Dedifferentiated amniotic fluid mesenchymal stem cell (primary cell): ENCODE measurements around the gene RBMS1.

Experiments used
- DNase-seq: peaks from one replicate; pipeline ENCODE4 v3.0.0-alpha.2; 2016; ENCODE audit errors: extremely low spot score

The RBMS1 gene

GRCh38 chr2:160333324-160334027, 160.1 kb downstream of the RBMS1 start:
- DNase-seq = no peak

- no peak for DNase-seq
These were observed 161.3 kb downstream of the RBMS1 start for GRCh38 chr2:160332318-160332717.

DNA sequence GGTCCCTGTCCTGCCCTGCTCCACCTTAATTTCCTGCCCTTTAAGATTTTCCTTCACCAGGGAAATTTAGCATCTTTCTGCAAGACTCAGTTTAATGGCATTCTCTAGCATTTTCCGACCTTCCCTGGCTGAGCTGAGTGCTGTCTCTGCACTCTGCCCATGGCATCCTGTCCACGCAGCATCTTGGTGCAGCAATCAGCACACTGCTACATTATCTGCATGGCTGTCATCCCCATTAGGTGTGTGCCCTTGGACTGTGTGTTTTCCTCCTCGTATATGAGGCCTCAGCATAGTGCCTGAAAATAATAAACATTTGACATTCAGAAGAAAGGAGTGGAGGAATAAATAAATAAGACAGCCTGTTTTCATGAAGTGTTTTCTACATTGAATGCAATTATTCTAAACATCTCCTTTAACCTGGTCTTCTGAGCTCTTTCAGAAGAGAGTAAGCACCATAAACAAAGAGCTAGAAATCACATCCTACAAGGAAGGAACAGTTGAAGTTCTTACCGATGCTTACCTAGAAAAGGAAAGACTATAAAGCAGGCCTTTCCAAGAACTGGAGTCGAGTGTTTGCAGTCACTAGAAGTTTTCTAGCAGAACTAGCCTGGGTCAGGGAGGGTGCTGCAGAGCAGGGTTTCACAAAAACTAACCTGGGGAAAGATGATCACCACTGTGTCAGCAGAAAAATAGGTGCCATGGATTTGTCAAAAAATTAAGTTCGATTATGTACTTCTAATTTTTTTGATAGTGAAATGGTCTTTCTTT, 162.2 kb downstream of the RBMS1 start:
- DNase-seq = no peak

GRCh38 chr2:160328811-160329527, 164.6 kb downstream of the RBMS1 start:
- DNase-seq = no peak

DNA sequence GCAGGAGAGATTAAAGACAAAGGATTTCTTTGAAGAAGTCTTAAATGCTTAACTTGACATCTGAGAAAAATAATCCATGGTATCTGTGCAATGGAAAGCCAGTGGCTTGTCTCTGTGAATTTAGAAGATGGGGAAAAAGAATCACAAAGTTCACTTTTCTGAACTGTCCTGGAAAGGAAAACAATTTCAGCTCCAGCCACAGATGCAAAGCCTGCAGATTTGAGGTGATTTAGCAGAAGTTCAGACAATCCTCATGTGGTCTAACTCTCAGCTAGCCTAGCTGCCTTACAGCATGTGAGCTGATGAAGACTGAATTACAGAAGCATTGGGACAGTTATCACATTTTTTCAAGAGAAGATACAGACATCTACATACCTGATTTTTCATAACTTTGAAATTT, 166.8 kb downstream of the RBMS1 start:
- no peak for DNase-seq

- DNase-seq = no peak
These were observed 168.2 kb downstream of the RBMS1 start for GRCh38 chr2:160325418-160325817.

DNA sequence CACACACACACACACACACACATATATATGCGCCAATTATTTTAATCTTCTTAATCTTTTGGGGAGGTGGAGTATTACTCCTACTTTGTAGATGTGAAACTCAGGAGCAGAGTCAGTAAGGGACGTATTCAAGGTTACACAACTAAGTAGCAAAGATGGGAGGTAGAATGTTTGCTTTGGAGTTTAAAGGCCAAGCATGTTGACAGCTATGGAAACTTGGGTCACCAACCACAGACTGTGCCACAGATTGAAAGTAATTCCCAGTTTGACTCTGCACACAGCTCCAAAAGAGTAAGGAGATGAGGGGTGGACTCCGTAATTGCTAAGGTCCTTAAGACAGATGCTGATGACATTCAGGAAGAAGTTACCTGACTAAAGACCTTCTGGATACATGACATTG, 168.7 kb downstream of the RBMS1 start:
- DNase-seq = no peak

- peak; percentile 51 for DNase-seq
These were observed 169.3 kb downstream of the RBMS1 start for GRCh38 chr2:160324161-160324800.

DNA sequence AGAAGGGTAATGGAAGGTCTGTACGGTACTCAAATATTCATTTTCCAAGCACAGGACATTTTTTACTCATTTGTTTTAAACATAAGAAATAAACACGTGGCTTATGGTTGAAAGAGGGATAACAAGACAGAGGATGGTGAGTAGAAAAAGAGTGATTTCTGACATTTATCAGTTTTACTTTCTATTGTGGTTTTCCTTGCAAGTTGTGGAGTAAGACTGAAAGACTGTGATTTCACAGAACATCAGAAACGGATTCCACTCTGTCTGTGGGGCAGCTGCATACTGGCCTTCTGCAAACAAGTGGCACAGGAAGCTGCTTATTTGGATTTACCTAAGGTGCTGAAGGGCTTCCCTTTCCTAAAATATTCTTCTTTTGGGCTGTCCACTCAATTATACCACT, 171.3 kb downstream of the RBMS1 start:
- DNase-seq = no peak

GRCh38 chr2:160321006-160321405, 172.6 kb downstream of the RBMS1 start:
- no peak for DNase-seq

- DNase-seq = no peak
These were observed 173.9 kb downstream of the RBMS1 start for GRCh38 chr2:160319700-160320099.

DNA sequence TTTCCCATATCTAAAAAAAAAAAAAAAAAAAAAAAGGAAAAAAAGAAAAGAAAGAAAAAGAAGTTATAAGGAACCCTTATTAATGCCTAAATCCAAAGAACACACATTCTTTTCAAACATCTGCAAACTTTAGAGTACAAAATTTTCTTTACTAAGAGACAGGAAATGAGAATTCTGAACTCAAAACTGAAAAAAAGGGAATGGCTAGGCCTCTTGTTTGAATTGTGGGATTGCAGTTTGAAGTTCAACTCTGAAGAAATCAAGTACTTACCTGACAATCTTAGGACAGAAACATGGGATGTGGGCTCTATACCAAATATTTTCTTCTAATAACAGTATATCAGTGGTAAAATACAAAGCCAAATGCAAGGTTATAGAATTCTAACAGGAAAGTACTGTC, 175.4 kb downstream of the RBMS1 start:
- DNase-seq = no peak

DNA sequence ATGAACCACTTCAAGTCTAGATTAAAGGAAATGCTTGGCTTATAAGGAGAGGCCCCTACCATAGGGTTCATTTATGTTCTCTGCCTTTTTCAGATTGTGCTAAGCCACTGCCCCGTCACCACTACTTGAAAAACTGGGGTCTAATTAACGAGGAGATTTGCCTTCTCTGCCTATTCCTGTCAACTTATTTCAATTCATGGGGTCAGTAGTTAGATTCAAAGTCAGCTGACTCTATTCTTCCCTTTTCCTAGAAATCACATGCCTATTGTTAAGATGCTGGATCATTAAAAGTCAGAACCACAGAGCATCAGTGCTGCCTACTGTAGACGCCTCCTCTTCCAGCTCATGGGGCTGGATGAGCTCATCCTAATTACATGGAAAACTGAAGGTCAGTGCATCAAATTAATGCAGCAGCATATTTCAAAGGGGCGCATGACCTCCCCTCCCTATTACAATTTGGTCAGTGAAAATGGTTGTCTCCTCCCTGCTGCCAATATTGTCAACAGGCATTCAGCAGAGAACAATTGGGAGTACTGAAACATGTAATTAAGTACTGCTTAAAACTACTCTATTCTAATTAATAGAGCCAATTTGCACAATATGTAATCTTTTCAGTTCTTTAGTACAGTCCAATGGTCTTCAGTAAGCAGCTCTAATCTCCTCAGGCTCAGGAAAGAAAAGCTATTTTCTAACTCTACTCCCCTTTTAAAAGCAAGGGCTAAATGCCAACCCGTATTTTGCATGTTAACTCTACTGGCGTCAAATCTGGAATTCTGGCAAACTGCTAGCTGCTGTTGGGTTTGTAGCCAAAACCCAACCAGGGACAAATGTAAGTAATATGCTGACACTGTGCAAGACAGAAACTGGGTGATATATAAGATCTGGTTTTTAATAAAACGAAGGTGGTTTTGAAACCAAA, 176.2 kb downstream of the RBMS1 start:
- no peak for DNase-seq

DNA sequence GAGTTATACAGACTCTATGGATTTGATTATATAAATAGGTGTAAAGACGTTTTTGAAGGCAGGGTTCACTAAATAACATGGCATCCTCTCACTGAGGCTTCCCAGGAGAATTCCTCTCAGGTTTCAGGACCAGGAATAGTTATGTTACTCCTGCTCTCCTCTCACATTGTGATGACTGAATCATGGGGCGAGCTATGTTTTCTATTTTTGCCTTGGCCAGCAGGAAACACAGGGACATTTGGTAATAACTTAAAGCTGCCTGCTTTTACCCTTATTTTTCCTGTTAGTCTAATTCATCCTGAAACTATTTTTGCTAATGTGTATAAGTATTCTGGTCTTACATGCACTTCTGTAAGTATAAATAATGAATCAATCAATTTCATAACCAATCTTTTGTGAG, 178.3 kb downstream of the RBMS1 start:
- no peak for DNase-seq

GRCh38 chr2:160310118-160310828, 183.3 kb downstream of the RBMS1 start:
- no peak for DNase-seq

DNA sequence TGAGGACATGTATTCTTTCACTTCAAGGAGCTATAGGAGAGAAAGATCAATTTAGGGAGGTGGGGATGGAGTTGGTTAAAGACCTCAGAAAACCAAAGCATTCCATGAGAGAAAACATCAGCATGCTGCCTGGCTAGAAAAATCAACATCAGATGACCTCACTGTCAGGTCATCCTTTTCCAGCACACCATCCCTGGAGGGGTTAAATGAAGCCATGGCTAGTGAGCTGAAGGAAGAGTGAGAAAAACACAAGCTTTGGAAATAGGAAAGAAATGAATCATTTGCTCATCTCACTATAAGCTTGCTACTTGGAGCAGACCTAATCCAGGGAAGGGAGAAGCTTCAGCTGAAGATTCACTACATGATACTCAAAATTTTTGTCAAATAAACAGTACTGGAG, 184.0 kb downstream of the RBMS1 start:
- no peak for DNase-seq

DNA sequence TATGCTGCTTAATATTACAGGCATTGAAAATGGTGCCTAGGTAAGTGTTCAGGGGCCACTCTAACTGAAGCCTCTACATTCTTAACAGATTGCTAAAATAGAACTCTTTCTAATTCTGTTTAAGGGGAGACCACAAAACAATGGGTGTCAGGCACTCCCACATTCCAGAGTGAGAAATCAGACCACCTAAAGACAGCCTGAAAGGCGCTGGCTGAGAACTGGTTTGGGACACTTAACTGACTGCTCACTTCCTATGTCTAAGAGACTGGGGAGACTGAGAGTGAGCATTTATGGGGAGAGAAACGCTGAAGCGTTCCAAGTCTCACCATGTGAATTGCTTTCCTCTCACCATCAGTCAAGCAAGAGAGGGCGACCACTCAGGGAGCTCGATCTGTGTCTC, 184.7 kb downstream of the RBMS1 start:
- no peak for DNase-seq

GRCh38 chr2:160308476-160308875, 185.1 kb downstream of the RBMS1 start:
- no peak for DNase-seq

- DNase-seq = peak; percentile 91
These were observed 186.6 kb downstream of the RBMS1 start for GRCh38 chr2:160306985-160307384.

DNA sequence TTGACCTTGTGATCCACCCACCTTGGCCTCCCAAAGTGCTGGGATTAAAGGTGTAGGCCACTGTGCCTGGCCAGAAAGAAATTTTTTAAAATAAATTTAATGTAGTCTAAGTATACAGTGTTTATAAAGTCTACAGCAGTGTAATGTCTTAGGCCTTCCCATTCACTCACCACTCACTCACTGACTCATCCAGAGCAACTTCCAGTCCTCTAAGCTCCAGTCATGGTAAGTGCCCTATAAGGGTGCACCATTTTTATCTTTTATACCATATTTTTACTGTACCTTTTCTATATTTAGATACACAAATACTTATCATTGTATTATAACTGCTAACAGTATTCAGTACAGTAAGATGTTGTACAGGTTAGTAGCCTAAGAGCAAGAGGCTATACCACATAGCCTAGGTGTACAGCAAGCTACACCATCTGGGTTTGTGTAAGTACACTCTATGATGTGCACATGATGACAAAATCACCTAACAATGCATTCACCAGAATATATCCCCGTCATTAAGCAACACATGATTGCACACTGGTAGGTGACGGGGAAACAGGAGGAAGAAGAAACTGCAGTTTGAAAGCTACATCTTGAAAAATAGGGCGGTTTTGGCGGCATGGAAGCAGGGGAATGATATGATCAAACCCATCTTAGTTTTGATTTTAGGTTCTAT, 188.4 kb downstream of the RBMS1 start:
- DNase-seq = no peak
